GM21526 (cell line): ENCODE measurements around the gene NALCN.

Source experiments
- ATAC-seq: cut with Tn5 transposase; IDR thresholded peaks from one replicate; pipeline ENCODE4 v1.9.1; 2021; ENCODE audit warnings: moderate library complexity; ENCODE audit not compliant: unreplicated experiment, low FRiP score

Gene NALCN

DNA sequence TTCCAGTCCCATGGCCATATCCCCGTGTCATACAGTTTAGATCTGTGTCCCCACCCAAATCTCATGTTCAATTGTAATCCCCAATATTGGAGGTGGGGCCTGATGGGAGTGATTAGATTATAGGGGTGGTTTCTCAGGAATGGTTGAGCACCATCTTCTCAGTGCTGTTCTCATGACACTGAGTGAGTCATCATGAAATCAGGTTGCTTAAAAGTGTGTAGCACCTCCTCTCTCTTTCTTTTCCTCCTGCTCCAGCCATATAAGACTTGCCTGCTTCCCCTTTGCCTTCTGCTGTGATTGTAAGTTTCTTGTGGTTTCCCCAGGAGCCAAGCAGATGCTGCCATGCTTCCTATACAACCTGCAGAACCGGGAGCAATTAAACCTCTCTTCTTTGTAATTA lies 197.8 kb downstream of the NALCN start:
- ATAC-seq, result no peak

DNA sequence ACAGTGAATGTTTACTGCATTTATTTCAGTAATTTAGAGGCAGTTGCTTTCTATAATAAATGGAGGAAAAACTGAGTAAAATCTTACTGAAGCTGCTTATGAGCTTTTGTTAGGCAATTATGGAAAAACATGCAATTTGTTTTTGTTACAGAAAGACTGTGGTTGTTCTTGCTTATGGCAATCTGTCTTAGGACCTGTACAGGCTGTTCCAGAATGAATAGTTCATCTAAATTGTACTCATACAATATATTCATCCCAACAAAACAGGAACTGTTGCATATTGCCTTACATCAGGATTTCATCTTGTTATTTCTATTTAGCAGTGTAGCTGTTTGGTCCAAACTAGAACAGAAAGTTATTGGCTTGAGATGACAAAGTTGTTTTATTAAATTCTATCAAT lies 199.2 kb downstream of the NALCN start:
- no peak for ATAC-seq

DNA sequence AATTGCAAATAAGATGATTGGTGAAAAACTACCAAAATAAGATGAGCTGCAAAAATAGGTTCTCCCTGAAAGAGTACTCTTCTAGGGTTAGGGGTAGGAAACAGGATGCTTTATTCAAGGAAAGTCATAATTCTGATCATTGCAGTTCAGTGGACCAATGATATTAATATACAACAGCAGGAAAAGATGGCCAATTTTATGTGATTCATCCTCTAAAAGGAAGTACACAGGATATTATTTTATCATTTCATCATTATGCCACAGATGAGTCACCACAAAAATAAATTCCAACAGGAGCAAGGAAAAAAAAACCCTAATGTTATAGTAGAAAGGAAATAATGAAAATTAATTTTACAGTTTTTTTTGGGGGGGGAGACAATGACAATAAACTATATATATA lies 205.0 kb downstream of the NALCN start:
- no peak for ATAC-seq

DNA sequence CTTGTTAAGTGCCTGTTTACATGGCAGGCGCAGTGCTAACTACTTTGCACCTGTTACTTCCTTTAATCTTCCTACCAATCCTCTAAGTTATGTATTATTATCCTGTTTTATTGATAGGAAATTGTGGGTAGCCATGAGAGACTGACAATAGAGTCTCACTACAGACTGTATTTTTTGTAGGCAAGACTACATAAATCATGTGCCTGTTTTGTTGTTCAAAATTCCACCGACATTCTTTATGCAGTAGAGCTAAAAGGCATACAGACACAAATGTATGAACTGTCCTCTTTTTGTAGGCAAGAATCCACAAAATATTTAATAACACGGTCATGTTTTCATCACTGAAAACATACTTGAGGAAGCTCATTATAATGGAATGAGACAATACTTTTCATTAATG lies 205.5 kb downstream of the NALCN start:
- ATAC-seq, result no peak

DNA sequence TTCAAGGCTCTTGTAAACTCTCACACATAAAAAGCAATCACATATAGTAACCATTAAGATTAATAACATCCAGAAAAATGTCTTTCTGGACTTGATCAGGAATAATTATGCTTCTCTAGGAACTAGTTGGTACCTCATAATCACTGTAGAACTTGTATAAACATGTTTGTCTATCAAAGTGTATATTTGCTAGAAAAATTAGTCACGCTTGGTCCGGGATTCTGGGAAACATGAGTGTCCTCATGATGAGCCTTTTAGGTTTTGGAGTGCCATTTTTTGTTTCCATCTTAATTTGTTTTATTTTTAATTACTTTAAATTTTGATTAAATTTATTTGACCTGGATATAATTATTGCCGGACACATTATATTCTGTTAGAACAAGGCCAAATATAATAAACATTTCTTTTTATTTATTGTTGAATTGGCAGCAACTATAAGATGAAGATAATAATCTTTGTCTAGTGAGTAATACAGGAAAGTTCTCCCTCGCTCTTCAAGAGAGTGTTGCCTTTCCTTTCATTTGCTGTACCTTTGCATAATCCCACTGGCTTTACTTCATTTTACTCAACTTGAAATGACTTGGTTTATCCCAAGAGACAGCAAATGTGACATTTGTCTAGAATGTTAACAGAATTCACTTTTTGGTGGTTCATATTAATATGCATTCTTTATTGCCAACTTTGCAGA lies 207.0 kb downstream of the NALCN start:
- ATAC-seq, result no peak

DNA sequence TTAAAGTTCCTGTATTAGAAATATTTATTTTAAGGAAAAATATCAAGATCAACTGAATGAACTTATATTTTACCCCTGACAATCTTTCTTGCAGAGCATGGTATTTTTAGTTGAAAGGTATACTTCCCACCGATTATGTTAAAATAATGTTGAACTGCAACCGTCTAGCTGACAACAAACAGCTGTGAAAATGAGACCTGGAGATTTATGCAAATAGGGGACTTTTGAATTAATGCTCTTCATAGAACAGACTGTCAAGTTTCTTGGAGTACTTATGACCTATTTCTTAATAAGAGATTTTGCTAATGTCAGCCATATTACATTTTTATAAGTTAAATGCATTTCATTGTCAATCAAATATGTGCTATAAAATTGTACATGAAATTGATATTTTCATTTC lies 210.9 kb downstream of the NALCN start:
- ATAC-seq, result no peak

DNA sequence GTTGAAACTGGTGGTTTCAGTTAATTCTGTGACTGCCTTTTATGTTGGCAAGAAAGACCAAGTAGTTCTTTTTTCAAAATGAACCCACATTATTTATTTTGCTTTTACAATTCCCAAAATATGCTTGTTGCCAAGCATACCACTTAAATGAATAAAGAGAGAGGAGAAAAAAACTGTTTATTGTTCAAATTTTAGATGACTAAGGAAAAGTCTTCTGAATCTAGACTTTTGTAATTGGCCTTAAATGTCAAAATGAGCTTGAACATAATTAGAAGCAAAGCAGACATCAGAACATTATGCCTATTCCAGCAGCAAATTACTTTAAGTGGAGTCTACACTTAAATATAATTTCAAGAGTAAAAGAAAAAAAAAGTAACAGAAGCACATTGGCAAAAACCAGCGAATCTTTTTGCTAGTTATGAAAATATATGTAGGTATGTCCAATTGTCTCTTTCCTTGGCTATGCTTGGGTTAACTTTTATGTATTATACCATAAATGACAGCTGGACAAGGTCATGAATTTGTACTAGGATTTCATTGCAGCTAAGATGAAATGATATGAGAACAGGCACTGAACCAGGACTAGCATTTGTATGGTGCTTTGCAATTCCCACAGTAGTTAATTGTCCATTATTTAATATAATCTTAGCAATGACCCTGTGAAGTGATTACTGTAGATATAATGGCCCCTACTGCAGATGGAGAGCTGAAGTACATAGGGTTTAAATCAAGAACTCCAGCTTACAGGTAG lies 211.9 kb downstream of the NALCN start:
- ATAC-seq, result no peak

DNA sequence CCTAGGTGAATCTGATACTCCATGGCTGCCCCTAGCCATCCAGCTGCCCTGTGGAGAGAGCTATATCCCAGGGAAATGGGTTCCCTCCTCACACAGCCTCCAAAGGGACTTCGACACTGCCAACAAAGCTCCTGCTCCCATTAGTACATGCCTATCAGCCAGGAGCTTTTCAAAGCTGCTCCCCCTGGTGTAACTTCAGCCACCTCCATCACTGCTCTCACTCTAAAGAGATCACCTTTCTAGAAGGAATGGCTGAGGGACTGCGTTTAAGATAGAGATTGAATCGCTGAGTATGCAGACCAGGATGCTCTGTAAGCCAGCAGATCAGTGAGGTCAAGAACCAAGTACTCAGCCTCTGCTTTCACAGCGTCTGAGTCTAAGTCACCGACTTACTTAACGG lies 213.7 kb downstream of the NALCN start:
- ATAC-seq, result no peak

DNA sequence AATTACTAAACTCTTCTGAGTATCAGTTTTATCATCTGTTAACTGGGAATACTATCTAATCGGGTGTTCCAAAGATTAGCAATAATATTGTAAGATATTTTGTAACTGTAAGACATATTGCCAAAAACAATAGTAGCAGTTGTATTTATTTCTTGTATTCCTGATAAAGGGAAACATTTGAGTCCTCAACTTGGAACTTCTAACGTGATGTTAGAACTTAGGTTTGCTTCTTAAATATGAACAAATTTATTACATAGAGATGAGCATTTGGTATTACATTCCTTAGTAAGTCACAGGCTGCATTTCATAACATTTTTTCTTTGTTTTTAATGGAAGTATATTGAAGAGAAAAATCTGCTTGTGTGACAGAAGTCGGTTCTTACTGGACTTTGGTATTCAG lies 225.3 kb downstream of the NALCN start:
- no peak for ATAC-seq

DNA sequence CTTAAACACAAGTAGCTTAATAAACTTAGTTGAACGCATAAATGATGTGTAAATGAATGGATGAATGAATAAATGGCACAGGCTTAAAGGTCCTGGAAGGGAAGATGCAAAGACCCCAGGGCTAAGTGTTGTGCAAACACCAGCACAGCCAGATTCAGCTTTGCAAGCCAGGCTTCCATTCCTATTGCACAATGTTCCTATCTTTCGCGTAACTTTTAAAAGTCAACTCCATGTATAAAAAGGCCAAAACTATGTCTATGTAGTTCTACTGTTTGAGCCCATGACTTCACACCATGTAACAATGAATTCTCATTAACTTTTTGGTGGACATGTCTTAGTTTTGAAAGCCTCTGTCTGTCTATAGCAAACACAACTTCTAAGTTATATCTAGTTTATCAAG lies 226.0 kb downstream of the NALCN start:
- ATAC-seq, result no peak

DNA sequence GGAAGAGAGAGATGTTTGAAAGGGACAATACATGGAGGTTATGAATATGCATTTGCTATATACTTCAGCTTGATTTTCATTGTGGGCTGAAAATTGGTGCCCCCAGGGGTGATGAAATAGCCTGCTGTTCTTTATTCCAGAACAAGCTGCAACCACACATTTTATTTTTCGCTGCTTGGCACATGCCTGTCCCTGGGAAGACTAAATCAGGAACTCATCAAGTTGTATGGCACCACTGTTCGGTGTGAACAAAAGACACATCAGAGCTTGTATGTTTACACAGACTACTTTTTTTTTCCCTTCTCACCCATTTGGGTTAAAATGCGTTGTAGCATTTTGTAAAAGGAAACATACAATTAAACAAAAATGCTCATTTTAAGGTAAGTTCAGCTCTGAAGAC lies 230.7 kb downstream of the NALCN start:
- no peak for ATAC-seq

DNA sequence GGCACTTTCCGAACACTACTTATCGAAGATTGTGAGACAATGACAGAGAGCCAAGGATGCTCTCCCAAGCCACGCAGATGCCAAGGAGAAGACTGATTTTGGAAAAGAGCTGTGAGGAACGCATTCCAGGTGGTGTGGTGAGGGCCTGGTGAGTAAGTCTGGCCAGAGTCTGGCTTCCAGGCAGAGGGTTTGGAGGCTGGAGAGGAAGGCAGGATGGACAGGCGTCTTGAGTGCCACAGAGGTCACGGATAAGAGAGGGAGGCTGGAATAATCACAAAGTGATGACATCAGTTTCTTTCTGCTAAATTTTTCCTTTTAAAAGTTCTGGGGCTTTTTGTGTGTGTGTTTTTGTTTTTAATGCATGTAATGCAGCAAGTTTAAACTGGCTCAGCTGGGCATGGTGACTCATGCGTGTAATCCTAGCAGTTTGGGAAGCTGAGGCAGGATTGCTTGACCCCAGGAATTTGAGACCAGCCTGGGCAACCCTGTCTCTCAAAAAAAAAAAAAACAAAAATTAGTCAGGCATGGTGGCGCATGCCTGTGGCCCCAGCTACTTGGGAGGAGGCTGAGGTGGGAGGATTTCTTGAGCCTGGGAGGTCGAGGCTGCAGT lies 235.1 kb downstream of the NALCN start:
- ATAC-seq, result no peak

DNA sequence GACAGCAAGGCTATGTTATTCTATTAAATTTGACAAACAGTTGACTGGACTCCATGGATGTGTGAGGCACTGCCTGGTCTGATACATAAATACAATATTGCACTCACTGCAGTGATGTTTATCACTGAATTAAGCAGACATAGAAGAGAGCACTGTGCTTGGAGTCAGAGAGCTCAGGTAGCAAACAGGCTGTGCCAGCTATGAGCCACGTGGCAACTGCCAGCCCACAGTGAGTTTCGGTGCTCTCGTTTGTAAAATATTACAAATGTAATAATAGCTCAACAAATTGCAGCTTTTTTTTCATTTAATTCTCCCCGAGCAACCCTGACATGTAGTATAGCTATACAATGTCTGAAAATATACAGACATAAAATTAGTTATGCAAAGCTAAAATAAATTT lies 237.3 kb downstream of the NALCN start:
- ATAC-seq, result no peak

DNA sequence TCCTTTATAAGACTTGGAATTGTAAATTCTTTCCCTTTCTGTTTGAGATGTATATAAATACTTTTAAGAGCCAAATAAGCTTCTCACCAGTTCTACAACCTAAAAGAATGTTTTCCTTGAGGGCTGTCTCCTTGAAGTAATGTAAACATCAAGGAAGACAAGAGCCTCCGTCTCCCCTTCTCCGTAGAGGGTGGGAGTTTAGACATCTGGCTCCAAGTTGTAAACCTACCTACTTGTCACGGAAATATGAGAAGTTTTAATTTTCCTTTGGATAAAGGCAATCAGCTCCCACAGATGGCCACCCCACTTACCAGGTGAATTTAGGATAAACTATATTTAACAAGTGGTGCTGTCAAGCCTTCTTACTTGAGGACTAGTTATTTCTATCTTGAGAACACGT lies 237.9 kb downstream of the NALCN start:
- ATAC-seq, result no peak

DNA sequence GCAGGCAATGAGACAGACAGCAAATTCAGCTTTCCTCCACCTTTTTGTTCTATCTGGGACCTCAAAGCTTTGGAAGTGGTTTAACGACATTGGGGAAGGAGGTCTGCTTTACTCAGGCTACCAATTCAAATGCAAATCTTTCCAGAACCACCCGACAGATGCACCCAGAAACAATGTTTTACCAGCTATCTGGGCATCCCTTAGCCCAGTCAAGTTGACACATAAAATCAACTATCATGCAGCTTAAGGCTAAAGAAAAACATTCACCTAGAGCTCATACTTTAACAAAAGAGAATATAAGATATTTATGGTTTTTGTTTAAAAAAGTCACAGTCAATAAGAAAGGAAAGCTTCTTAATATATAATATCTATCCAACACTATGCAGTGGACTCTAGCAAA lies 246.0 kb downstream of the NALCN start:
- no peak for ATAC-seq

DNA sequence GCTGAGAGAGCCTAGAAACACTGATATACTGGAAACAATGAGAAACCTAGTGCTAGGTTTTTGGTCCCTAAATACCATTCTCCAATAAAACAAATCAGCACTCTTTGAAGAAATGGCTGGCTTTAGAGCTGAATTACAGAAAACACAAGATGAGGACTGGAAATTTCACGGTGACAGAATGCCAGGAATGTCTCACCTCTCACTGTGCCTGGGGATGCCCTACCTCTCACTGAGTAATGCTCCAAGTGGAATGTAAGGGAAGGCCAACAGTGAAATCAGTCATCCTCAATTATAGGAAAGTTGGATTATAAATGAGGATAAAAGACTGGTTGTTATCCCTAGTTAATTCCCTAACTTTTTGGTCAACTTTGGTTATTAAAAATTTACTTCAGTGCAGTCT lies 259.0 kb downstream of the NALCN start:
- ATAC-seq, result no peak

DNA sequence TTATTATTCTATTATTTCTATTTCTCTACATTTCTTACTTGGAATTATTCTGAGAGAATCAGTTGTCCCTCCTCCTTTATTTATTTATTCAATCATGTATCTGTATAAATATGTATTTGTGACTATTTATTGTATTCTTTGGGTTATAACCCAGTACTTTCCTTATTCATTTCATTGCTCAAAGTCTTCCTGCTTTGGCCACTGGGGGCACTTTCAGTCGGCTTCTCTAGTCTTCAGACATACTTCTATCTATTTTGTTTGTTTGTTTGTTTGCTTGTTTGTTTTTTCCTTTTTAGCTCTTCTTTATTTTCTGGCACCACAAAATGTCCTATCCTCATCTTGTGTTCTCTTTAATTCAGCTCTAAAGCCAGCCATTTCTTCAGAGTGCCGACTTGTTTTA lies 260.4 kb downstream of the NALCN start:
- ATAC-seq, result no peak

DNA sequence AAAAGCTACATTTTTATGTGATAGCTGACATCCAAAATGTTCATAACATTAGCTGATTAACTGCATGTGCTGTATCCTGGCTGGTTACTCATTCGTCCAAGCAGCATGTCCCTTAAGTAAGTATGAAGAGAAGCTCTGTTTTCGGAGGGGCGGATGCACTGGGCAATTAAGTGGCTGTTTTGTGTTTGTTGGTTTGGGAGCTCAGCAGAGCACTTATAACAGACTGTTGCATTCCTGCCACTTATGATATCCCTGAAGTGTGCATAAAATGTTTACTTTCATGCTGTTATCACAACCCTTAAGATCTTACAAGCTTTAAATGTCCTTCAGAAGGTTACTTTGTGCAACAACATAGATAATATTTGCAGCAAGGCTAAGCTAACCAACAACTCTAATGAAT lies 264.1 kb downstream of the NALCN start:
- ATAC-seq, result no peak

DNA sequence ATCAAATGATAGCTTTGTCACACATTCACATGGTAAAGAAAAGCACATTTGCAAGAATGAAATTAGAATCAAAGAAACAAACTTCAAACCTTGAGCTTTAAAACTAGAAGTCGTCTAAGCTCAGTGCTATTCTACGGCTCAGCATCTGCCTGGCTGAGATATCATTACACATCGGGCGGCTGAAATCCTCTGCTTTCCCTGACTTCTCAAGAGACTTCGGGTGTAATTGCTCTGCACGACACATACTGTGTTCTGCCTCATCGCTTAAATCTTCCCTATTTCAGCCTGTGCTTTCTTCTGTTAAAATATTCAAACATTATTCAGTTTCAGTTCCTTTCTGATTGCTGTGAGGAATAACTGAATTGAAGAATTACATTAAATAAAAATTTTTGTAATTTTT lies 265.3 kb downstream of the NALCN start:
- no peak for ATAC-seq

DNA sequence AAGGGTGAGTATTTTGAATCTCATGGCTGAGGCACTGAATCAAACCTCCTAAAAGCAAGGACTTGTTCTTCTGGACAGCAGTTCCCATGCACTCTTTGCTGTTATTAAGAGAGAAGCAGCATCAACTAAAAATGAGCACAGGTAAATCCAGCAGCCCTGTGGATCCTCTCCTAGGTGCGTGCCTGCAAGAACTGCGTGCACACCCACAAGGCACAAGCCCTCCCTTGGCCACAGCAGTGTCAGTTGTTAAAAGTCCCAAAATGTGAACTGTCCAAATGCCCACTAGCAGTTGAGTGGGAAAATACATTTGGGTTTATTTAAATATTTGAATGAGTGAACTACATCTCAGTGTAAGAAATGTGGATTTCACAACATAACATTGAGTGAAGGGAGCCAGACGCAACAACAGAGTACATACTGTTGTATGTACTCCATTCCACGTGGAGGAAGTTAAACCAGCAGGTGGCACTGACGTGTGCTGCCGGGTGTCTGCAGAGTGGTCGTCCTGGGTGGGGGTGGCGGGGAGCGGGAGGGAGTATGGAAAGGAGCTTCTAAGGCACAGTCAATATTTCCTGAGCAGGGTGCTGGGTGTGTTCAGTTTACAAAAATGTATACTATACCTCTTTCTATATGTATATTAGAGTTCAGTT lies 266.4 kb downstream of the NALCN start:
- no peak for ATAC-seq

DNA sequence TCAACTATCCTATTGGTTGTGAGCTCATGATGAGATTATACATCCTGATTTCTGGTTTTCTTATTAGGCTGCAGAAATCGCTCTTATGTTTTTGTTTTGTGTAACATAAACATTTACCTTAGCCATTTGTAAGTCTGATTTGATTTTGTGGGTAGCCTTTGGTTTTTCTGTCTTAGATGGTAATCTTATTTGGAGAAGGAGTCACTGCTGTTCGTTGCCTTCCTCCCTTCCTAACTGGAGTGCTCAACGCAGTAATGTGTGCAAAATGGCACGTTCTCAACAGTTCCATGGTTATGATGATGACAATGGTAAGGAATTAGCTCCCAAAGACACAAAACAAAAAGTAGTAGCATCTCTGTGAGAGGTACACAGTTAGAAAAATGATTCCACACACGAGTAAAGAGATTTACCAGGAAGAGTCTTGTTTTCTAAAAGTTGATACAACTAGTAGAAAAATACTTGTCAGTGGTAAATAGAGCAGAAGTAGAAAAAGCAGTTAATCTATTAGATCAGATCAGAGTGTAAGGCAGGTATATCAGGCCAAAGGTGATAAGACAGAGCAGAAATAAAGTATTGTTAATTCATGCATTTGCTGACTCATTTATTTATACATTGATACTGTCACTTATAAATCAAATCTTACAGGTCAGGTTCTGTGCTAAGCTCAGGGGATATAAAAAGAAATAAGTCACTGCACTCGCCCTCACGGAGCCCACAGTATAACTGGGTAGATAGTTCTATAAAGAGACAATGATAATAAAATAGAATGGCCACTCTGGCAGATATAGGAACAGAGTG lies 270.0 kb downstream of the NALCN start:
- no peak for ATAC-seq
